Stimulated activated CD4-positive, alpha-beta T cell treated with anti-CD3 and anti-CD28 coated beads, Interleukin-12 subunit alpha, Interleukin-12 subunit beta, amount 100 ng/mL, for 4 hours (primary cell): ENCODE measurements around the gene ANO3.

Source experiments
- DNase-seq: peaks from one replicate; pipeline ENCODE4 v3.0.0-alpha.2; 2020

ANO3 gene

DNA sequence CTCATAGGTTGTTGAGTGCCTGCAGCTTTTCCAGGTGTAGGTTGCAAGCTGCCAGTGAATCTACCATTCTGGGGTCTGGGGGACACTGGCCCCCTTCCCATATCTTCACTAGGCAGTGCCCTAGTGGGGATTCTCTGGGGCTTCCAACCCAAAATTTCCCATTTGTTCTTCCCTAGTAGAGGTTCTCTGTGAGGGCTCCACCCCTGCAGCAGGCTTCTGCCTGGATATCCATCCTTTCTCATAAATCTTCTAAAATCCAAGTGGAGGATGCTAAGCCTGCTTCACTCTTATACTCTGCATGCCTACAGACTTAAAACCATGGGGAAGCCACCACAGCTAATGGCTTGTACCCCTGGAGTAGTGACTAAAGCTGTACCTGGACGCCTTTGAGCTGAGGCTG is 33.4 kb downstream of the ANO3 start:
- DNase-seq: no peak

DNA sequence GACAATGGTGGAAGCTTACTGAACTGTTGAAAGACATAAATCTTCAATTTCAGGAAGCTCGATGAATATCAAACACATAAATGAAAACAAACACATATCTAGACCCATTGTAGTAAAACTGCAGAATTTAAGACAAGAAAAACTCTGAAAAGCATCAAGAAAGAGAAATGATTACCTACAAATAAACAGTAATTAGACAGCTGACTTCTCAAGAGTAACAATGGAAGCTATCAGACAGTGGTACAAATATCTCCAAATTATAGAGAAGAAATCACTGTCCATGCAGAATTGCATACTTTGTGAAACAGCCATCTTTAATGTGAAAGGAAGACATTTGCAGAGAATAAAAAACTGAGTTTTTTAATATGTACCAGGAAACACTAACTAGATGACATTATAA is 45.7 kb downstream of the ANO3 start:
- no peak for DNase-seq

DNA sequence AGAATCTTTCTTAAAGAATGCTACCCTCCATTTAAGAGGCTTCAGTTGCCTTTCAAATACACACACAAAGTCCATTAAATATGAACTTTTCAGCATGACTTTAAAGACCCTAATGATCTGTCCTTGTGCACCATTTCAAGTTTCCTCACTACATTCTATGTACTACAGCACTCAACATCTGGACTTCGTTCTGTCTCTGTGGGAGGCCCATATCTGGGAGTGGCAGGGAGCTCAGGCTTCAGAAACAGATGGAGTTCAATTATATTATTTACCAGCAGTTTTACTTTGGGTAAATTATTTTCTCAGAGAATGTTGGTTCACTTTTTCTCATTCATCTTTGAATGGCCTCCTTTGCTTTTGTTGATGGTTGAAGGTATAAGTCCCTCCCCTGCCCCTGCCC is 67.4 kb downstream of the ANO3 start:
- DNase-seq: no peak

DNA sequence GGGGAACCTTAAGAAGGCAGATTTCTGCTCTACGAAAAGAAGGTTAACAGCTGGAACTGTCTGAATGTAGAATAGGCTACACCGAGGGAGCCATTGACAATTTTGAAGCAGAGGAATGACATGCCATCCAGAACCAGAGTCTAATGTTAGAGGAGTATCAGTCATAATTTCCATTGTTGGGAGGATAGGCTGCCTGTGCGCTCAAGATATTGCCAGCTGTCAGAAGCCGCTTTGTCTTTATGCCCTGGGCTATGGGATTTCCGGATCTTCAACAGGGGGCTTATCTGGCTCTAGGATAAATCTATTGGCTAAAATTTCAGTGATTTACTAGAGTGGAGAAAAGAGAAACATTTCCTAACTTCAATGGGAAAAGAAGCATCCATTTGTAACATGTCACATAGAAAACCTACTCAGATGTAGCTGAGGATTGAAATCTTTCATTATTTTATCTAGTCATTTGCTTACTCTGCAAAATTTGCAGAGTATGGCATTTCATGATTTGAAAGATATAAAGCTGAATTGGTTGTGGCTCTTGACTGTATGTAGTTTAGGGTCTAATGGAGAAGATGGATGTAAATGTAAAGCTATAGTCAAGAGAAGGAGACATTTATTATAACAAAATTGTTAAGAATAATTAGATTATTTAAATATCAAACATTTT is 78.9 kb downstream of the ANO3 start:
- DNase-seq: no peak

DNA sequence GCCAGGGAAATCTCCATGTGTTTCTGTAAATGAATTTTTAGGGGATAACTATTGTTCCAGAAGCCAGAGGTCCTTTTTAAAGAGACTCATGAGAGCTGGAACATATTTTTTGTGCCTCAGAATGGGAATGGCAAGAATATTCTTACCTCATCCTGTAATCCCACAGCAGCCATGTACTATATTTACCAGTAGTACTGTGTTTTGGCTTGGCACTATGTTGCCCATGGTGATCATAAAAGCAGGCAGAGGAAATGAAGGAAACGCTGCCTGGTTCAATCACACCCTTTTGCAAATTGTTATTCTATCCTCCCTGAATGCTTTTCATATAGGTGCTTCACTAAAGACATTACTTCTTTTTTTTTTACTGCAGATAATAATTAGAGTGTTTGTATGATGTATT is 81.0 kb downstream of the ANO3 start:
- no peak for DNase-seq

DNA sequence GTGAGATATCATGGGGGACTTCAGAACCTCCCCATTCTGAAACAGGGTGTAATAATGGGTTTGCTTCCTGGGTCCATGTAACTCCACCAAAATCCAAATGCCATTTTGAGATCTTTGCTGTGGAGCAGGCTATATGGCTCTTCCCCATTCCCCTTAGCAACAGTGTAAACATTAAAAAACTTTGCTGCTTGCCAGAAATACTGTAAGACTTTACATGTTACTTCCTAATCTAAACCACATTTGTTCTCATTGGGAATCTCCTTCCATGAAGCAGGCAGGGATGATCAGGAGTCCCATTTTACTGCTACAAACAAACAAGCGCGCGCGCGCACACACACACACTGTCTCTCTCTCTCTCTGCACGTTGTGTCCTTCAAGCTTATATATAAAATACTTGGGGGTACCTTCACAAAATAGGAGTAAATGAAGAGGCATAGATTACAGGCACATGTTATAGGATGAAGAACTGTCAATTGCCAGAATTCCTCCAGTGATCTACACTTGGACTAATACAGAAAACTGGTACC is 86.5 kb downstream of the ANO3 start:
- no peak for DNase-seq

DNA sequence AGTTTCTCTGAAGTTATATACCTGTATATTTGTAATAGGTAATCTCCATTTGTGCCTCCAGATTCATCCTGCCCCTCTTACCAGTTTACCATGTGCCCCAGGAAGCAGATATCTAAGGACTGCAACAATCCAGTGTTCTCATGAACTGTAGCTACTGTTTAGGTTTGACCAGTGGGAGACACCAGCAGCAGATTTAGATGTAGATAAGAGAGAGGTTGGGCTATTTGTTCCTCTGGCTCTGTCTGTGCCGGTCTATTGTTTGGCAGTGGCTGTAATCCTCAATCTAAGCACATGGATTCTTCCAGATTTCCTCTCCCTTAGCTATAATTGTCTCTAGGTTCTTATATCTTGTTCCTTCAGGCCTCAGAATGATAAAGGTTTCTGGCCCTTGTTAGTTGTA is 88.4 kb downstream of the ANO3 start:
- no peak for DNase-seq

DNA sequence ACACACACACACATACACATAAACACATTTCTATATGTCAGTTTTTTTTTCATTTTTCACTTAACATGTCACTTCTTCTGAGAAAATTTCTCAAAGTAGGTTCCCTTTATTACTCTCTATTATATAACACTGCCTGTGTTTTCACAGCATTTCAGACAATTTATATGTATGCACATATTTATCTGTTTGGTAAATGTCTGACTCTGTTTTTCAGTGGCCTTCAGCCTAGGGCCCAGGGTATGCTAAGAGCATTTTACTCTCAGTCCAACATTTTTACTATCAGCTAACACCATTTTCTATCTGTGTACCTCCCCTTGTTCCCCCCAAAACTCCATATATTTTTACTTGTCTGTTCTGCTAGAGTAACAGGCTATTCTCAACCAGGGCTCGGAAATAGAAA is 92.3 kb downstream of the ANO3 start:
- DNase-seq: no peak

DNA sequence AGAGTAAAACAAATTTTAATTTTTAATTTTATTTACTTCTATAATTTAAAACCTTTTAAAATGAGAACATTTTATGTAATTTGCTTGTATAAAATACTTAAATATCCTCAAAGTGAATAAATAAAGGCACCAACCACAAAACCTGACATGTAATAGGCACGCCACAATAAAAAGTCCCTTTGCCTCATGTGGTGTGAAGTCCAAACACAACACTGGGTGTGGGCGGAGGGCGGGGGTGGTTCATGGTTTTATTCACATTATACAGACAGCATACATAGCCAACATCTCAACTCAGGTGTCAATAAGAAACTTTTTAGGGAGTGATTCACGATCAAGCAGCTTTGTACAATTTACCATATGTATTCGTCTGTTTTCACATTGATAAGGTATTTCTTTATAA is 107.9 kb downstream of the ANO3 start:
- no peak for DNase-seq

DNA sequence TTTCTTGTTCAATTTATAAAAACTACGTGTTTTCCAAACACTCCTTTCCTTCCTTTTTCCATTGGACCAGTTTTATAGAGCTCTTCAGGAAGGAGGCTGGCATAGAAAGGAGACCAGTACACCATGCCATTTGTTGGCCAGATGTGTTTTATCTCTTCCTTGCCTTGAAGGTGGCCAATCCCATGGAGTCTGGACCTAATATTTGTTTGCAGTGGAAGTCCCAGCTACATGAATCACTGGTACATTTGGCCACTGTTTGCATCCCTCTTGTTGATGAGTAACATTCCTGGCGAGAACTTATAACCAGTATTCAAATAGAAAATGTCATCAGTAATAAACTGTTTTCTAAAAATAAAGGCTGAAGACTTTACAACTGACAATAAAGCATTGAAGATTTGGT is 110.2 kb downstream of the ANO3 start:
- no peak for DNase-seq

DNA sequence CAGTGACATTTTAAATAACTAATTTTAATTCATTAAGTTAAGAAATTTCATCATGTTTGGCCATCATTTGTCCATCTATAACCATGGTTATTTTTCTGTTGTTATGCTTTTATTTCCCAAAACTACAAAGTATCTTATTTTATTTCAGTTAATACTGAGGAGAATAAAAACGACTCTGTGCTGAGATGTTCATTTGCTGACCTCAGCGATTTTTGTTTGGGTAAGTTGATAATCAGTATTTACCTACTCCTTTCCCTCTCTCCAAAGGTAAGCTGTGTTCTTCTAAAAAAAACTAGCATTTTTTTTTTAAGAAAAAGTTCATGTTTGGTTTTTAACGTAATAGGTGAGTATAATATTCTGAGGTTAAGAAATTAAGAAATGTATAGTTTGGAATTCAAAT is 111.7 kb downstream of the ANO3 start:
- DNase-seq: no peak

DNA sequence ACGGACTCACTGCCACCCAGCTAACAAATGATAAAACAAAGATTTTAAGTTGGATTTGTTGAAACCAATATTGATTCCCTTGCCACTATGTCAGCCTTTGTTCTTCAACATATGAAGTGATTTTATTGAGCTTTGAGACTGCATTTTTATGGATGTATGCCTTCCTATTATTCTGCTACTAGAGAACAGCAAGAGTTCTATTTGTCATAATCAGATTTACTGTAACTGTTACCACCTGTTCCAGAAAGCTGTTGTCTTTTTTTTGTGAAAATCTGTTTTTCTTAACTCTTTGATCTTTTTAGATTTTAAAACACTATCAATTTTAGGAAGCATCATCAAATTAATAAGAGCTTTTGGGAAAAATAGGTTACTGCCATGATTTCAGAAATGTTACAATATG is 125.7 kb downstream of the ANO3 start:
- DNase-seq: no peak

DNA sequence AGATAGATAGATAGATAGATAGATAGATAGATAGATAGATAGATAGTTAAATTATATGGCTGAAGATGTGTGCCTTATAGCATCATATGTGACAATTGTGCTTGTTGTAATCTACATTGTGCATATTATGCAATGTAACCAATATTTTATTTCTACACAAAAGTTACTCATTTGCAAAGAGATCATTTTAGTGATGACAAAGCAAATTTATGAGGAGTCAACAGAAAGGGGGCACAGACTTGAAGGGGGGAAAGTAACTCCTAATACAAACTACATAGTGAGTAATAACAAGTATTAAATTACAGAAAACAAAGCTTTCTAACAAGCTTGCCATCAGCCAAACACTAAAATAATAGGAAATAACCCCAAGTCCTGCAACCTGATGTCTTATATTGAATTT is 133.3 kb downstream of the ANO3 start:
- DNase-seq: no peak

DNA sequence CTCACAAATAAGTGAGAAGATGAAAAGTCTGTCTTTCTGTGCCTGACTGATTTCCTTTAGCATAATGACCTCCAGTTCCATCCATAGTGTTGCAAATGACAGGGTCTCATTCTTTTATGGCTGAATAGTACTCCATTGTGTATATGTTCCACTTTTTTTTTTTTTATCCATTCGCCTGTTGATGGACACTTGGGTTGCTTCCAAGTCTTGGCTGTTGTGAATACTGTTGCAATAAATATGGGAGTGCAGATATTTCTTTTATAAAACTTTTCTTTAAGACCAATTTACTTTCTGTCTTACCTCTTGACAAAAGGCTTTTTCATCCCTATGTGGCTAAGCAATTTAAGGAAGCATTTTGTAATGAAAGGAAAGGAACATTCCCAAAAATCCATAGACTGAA is 135.6 kb downstream of the ANO3 start:
- no peak for DNase-seq

DNA sequence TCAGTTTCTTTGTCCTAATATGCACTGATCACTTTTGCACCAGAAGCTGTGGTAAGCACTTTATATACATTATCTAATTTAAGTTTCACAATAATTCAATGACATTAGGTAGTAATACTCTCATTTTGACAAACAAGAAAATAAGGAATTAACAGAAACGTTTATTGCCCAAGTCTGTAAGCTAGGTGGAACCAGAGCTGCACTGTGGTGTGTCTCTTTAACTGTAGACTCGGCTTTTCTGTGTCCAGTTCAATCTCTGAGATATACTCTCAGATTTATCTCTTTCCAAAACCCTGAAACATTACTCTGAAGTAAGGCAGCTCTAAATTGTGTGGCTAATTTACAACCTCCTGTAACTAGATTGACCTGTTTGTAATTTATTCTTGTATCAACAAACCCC is 139.1 kb downstream of the ANO3 start:
- DNase-seq: no peak

DNA sequence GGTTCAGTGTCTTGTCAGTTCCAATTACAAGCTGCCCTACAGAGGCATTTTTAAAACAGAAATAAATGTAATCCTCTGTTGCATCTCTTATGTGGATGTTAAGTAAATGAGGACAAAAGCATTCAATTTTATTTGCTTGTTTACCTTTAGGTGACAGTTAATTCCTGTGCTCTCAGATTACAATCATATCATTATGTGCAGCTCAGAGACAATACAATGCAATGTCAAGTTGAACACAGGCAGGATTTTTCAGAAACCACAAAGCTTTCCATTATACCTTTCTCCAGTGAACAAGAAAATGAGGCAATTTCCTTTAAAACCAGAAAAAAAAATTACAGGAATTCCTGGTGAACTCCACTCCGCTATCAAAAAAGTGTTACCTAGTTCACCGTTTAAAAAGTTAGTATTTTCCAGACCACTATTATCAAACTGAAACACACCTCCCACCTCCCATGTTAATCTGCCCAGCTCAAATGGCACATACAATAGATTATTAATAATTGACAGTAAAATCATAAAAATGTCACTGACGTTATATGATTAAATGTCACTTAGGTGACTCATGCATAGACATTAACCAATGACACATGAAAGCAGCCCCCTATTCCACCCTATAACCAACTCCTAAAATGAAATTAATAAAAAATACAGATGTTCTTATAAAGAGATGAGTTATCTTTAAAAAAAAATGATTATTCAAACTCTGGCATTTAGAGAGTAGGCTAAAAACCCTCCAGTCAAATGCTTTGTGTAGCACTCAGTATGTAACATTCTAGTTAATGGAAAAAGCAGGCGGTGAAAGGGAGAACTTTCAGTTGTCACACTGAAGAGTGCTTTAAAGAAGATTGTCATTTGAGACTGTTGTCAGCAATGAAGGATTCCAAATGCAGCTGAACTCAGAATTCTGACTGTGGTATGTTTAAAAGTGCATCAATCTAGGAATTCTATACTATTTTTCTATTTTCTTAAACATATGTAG is 141.6 kb downstream of the ANO3 start:
- DNase-seq: no peak

DNA sequence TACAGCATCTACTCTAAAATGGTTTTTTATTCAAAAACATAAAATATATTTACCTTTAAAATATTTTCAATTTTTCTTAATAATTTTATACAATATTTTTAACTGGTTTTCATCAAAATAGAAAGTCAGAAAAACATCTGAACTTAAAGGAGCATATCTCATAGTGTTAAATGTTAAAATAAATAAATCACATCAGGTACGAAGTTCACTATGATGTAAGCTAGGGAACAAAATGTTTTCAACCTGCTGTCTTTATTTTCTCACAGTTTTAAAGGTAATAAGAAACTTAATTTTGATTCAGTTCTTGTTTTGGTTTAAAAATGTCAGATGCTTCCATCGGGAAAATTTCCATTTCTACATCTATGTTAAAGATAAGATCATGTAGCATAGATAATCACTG is 142.5 kb downstream of the ANO3 start:
- DNase-seq: no peak

DNA sequence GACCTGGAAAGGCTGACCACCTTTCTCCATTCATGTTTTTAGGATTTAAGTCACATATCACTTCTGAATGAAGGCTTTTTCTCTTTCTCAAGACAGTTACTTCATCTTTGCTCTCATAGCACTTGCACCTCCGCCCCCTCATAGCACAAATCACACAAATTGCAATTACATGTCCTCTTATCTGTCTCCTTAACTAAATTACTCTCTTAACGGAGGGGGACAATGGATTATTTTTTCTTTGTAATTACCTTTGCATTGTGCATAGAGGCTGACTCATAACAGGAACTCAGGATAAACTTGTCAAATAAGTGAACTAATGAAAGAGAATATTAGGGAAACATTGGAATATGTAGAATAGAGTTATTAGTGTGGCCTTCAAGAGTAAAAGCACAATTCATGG is 145.5 kb downstream of the ANO3 start:
- no peak for DNase-seq

DNA sequence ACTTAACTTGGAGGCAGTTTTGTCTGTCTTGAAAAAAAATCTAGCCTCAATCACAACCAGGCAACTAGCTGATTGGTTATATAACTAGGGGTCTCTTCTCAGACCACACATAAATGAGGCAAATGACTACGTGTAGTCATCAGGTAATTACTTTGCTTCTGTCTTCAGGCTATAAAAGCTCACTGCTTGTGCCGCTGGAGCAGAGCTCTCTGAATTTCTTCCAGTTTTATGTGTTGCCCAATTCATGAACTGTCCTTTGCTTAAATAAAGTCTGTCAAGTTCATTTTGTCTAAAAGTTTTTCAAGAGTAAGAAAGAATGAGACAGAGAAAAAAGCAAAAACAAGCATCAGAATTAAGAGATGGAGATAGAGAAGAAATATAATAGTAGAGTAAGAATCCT is 146.8 kb downstream of the ANO3 start:
- no peak for DNase-seq

DNA sequence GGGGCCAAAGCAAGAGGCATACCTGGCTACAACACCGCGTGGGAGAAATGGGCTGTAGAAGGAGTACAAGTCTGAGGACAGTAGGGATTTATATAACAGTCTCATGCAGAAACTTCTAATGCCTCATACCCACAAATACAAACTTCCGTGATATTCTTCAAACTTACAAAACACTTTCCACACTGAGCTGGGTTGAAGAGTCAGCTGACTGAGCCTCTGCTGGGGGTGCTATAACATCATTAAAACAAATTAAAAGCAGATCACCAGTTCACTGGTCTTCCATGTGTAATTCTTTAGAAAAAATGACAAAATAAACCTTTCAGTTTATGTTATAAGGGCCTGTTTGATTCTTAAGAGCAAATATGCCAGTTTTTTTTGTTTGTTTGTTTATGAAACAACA is 148.1 kb downstream of the ANO3 start:
- no peak for DNase-seq

DNA sequence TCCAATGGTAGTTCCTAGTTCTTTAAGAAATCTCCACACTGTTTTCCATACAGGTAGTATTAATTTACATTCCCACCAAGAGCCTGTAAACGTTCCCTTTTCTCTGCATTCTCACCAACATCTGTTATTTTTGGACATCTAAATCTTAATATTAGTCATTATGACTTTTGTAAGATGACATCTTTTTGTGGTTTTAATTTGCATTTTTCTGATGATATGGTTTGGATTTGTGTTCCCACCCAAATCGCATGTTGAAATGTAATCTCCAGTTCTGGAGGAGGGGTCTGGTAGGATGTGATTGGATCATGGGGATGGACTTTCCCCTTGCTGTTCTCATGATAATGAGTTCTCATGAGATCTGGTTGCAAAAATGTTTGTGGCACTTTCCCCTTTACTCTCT is 151.2 kb downstream of the ANO3 start:
- DNase-seq: no peak

DNA sequence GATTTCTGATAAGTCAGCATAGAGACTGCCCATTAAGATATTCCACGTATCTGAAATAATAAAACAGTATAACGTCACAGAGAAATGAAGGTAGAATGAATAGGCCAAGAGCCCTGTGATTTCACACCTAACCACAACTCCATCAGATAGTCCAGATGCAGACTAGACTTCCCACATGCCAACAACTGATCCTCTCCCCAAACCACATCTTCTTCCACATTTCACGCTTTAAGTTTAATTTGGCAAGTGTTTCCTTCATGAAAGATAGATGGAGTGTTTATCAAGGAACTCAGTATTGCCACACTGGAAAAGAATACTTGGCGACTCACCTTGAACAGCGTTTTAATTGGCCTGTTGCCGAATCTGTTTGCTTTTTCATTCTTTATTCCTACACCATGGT is 158.6 kb downstream of the ANO3 start:
- no peak for DNase-seq

DNA sequence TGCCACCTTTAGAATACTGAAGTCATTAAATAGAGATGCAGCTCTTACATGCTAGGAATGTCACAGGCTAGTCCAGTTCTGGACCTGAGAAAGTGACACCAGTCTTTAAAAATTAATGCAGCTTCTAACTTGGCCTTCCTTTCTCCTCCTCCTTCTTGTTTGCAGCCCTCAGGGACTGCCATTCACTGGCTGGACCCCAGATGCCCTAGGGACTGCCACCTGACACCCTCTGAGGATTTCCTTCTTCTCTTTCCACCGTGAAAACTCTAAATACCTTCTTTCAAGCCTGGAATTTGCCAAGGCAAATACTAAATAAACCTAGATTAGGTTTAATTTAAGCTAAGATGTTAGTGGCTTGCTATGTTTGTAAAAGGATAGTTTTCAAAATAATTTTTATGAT is 161.7 kb downstream of the ANO3 start:
- DNase-seq: no peak

DNA sequence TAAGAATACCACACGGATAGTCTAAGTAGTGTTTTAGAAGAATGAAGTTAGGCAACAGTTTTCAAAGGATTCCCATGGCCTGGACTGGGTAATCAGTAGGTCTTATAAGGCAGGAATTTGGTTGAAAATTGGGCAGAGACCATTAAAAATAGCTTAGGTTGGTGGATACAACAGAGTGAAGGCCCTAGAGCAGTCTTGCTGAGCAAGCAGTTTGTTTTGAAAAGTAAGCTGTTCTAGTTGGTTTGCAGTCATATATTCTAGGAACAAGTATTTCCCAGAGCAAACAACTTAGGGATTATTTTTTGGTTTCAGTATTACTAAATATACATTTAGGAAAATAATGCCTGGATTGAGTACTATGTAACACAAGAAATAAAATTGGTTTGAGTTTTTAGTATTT is 175.3 kb downstream of the ANO3 start:
- no peak for DNase-seq
